ENCODE measurements around the gene PRKACG. TPM values are rescaled to one million over a fixed set of nuclear protein-coding genes. Genes with fewer than 3 reads are reported as not detected.
"Not testable (repeated sequence)": the region's sequence is repeated elsewhere in the genome, so short reads cannot be mapped to it uniquely, and the experiment has no call there.

The PRKACG gene
- total and polyA plus RNA-seq, 7 experiments from 2014 or later: not detected

DNA sequence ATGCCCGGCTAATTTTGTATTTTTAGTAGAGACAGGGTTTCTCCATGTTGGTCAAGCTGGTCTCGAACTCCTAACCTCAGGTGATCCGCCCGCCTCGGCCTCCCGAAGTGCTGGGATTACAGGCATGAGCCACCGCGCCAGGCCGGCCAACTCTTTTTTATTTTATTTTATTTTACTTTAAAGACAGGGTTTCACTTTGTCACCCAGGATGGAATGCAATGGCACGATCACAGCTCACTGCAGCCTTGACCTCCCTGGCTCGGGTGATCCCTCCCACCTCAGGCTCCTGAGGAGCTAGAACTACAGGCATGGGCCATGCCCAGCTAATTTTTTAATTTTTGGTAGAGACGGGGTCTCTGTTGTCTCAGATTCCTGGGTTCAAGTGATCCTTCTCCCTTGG is 37.0 kb upstream of the PRKACG start:
- H3K4me1 Mint-ChIP-seq; H3K27me3 Mint-ChIP-seq; H3K4me3 ChIP-seq (ENCODE audit: low read length); H3K27ac ChIP-seq (ENCODE audit: low read depth, low read length); ATAC-seq; H3K27me3 ChIP-seq (ENCODE audit: control insufficient read depth in 2 of 2, insufficient read depth in 2 of 2, low read length in 2 of 2); H3K4me3 Mint-ChIP-seq; POLR2A ChIA-PET; H3K9me3 Mint-ChIP-seq; DNase-seq; H3K27ac Mint-ChIP-seq; H3K9me3 ChIP-seq (ENCODE audit: control insufficient read depth in 2 of 3, low read length in 3 of 3); H3K4me1 ChIP-seq (ENCODE audit: control insufficient read depth in 2 of 2, insufficient read depth in 2 of 2, low read length in 2 of 2): not testable (repeated sequence)
- CTCF ChIA-PET: interaction anchor here (1.9 to 6.9 kb wide), 2 partner anchors 15 to 142 kb away, joined by 5 to 64 read pairs; no protein-coding TSS in a partner anchor
- H3K36me3 Mint-ChIP-seq: peaks cover 5 to 35% (median 17%) of the 10 kb centered on the region in 5 donors
- peaks cover 0 to 60% (median 17%) of the 10 kb centered on the region in 3 experiments for H3K36me3 ChIP-seq (ENCODE audit: control insufficient read depth in 2 of 3, insufficient read depth in 3 of 3, low read length in 3 of 3)
- intact Hi-C loops (cut with micrococcal nuclease): loop anchor here (5.0 to 10.0 kb wide), 3 partner anchors 71 to 494 kb away; no protein-coding TSS in a partner anchor

- intact Hi-C loops (cut with micrococcal nuclease): no loop called here
- Mint-ChIP-seq H3K4me1 (peaks cover 13 to 20% (median 14%) of the 10 kb centered on the region in 7 donors), H3K4me3 (peak overlapping the region in 1 of 10 donors; percentile 0), H3K27me3 (no peaks in the 10 kb centered on the region), H3K27ac (peak overlapping the region in 4 of 9 donors; percentile 4 to 43 (median 14)), H3K9me3 (no peaks in the 10 kb centered on the region), H3K36me3 (peaks cover 5 to 37% (median 16%) of the 10 kb centered on the region in 5 donors)
- H3K9me3 ChIP-seq (ENCODE audit: control insufficient read depth in 2 of 3, low read length in 3 of 3): no peaks in the 10 kb centered on the region
- no peak overlapping the region for H3K4me3 ChIP-seq (ENCODE audit: low read length)
- ATAC-seq (no peak), DNase-seq (no peak)
- peaks cover 0 to 61% (median 10%) of the 10 kb centered on the region in 3 experiments for H3K36me3 ChIP-seq (ENCODE audit: control insufficient read depth in 2 of 3, insufficient read depth in 3 of 3, low read length in 3 of 3)
- no peak overlapping the region for H3K27ac ChIP-seq (ENCODE audit: low read depth, low read length)
- POLR2A ChIA-PET: interaction anchor here (1.2 kb wide), 1 partner anchor 149 kb away, joined by 3 read pairs; no protein-coding TSS in a partner anchor
- H3K27me3 ChIP-seq (ENCODE audit: control insufficient read depth in 2 of 2, insufficient read depth in 2 of 2, low read length in 2 of 2): no peaks in the 10 kb centered on the region
- no peaks in the 10 kb centered on the region for H3K4me1 ChIP-seq (ENCODE audit: control insufficient read depth in 2 of 2, insufficient read depth in 2 of 2, low read length in 2 of 2)
- CTCF ChIA-PET: interaction anchor here (1.3 kb wide), 1 partner anchor 143 kb away, joined by 3 read pairs; no protein-coding TSS in a partner anchor
Observed at GRCh38 chr9:69049094-69049493, 35.2 kb upstream of the PRKACG start.

DNA sequence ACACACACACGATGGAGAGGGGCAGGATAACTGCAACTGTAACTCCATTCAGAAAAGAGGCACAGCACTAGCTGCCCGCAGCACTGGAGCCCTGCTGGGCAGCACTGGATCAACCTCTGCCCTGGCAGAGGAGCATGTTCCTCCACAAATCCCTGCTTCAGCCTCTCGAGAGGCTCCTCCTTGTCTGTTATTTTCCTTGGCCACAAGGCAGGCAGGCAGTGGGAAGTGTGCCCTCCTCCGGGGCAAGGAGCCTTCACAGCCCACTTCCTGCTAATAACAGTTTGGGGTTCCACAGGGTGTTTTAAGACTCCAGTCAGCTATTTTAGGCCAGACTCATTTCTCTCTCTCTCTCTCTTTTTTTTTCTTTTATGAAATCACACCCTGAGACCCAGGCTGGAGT is 33.5 kb upstream of the PRKACG start:
- DNase-seq (no peak), ATAC-seq (no peak)
- Histone ChIP-seq H3K27ac (ENCODE audit: low read depth, low read length) (no peak overlapping the region), H3K9me3 (ENCODE audit: control insufficient read depth in 2 of 3, low read length in 3 of 3) (no peaks in the 10 kb centered on the region), H3K36me3 (ENCODE audit: control insufficient read depth in 2 of 3, insufficient read depth in 3 of 3, low read length in 3 of 3) (peaks cover 0 to 54% (median 5%) of the 10 kb centered on the region in 3 experiments), H3K4me3 (ENCODE audit: low read length) (no peak overlapping the region), H3K27me3 (ENCODE audit: control insufficient read depth in 2 of 2, insufficient read depth in 2 of 2, low read length in 2 of 2) (no peaks in the 10 kb centered on the region), H3K4me1 (ENCODE audit: control insufficient read depth in 2 of 2, insufficient read depth in 2 of 2, low read length in 2 of 2) (no peaks in the 10 kb centered on the region)
- H3K4me3 Mint-ChIP-seq: no peak overlapping the region
- POLR2A ChIA-PET: no interaction called here
- H3K27ac Mint-ChIP-seq: peak overlapping the region in 3 of 9 donors; percentile 22 to 87 (median 54)
- H3K36me3 Mint-ChIP-seq: peaks cover 3 to 38% (median 10%) of the 10 kb centered on the region in 5 donors
- H3K9me3 Mint-ChIP-seq: no peaks in the 10 kb centered on the region
- H3K27me3 Mint-ChIP-seq: no peaks in the 10 kb centered on the region
- CTCF ChIA-PET: interaction anchor here (0.7 kb wide), 1 partner anchor 146 kb away, joined by 3 read pairs; no protein-coding TSS in a partner anchor
- peaks cover 24 to 34% (median 30%) of the 10 kb centered on the region in 7 donors for H3K4me1 Mint-ChIP-seq
- intact Hi-C loops (cut with micrococcal nuclease): no loop called here

GRCh38 chr9:69046723-69047122 is 32.8 kb upstream of the PRKACG start:
- Mint-ChIP-seq H3K4me3 (no peak overlapping the region), H3K9me3 (no peaks in the 10 kb centered on the region), H3K27ac (peak overlapping the region in 4 of 9 donors; percentile 22 to 87 (median 45)), H3K27me3 (no peaks in the 10 kb centered on the region), H3K36me3 (peaks cover 3 to 38% (median 10%) of the 10 kb centered on the region in 5 donors), H3K4me1 (peaks cover 24 to 39% (median 34%) of the 10 kb centered on the region in 7 donors)
- H3K9me3 ChIP-seq (ENCODE audit: control insufficient read depth in 2 of 3, low read length in 3 of 3): no peaks in the 10 kb centered on the region
- ChIA-PET POLR2A (no interaction called here), CTCF (interaction anchor here (0.7 kb wide), 1 partner anchor 147 kb away, joined by 3 read pairs; no protein-coding TSS in a partner anchor)
- no peak for ATAC-seq
- no peak overlapping the region for H3K27ac ChIP-seq (ENCODE audit: low read depth, low read length)
- peaks cover 0 to 54% (median 5%) of the 10 kb centered on the region in 3 experiments for H3K36me3 ChIP-seq (ENCODE audit: control insufficient read depth in 2 of 3, insufficient read depth in 3 of 3, low read length in 3 of 3)
- H3K4me1 ChIP-seq (ENCODE audit: control insufficient read depth in 2 of 2, insufficient read depth in 2 of 2, low read length in 2 of 2): no peaks in the 10 kb centered on the region
- no peak overlapping the region for H3K4me3 ChIP-seq (ENCODE audit: low read length)
- H3K27me3 ChIP-seq (ENCODE audit: control insufficient read depth in 2 of 2, insufficient read depth in 2 of 2, low read length in 2 of 2): no peaks in the 10 kb centered on the region
- no peak for DNase-seq
- intact Hi-C loops (cut with micrococcal nuclease): no loop called here

DNA sequence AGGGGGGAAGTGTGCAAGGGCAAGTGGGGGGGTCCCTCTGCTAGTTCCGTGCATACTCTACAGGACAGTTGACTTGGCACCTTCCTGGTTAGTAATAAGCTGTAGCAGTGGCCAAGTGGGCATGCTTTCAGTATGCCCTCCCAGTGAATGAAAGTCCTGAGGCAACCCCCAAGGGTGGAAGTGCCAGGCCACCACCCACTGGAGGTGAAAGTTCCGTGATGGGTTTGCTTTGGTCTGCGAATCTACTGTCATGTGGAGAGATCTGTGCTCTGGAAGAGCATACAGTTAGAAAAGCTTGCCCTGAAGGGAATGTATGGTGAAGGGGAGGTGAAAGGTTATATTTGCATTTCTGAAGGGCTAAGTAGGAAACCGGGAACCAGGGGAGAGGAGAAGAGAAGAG is 31.9 kb upstream of the PRKACG start:
- Mint-ChIP-seq H3K4me3 (no peak overlapping the region), H3K4me1 (peaks cover 27 to 44% (median 37%) of the 10 kb centered on the region in 7 donors), H3K36me3 (peaks cover 7 to 34% (median 15%) of the 10 kb centered on the region in 5 donors), H3K27ac (peak overlapping the region in 1 of 9 donors; percentile 34), H3K27me3 (no peaks in the 10 kb centered on the region), H3K9me3 (no peaks in the 10 kb centered on the region)
- POLR2A ChIA-PET: no interaction called here
- H3K27ac ChIP-seq (ENCODE audit: low read depth, low read length): no peak overlapping the region
- no peaks in the 10 kb centered on the region for H3K4me1 ChIP-seq (ENCODE audit: control insufficient read depth in 2 of 2, insufficient read depth in 2 of 2, low read length in 2 of 2)
- H3K9me3 ChIP-seq (ENCODE audit: control insufficient read depth in 2 of 3, low read length in 3 of 3): no peaks in the 10 kb centered on the region
- H3K27me3 ChIP-seq (ENCODE audit: control insufficient read depth in 2 of 2, insufficient read depth in 2 of 2, low read length in 2 of 2): no peaks in the 10 kb centered on the region
- H3K36me3 ChIP-seq (ENCODE audit: control insufficient read depth in 2 of 3, insufficient read depth in 3 of 3, low read length in 3 of 3): peaks cover 0 to 58% (median 5%) of the 10 kb centered on the region in 3 experiments
- CTCF ChIA-PET: no interaction called here
- ATAC-seq: no peak
- no peak for DNase-seq
- intact Hi-C loops (cut with micrococcal nuclease): no loop called here
- H3K4me3 ChIP-seq (ENCODE audit: low read length): no peak overlapping the region

GRCh38 chr9:69044240-69045219 is 30.6 kb upstream of the PRKACG start:
- H3K27ac Mint-ChIP-seq: peak overlapping the region in 6 of 9 donors; percentile 3 to 84 (median 60)
- no peak for ATAC-seq
- peaks cover 23 to 49% (median 40%) of the 10 kb centered on the region in 7 donors for H3K4me1 Mint-ChIP-seq
- peak overlapping the region in 1 of 10 donors; percentile 45 for H3K4me3 Mint-ChIP-seq
- H3K27me3 Mint-ChIP-seq: no peaks in the 10 kb centered on the region
- CTCF ChIA-PET: interaction anchor here (0.6 to 0.7 kb wide), 2 partner anchors 136 to 181 kb away, joined by 3 read pairs; no protein-coding TSS in a partner anchor
- Histone ChIP-seq H3K36me3 (ENCODE audit: control insufficient read depth in 2 of 3, insufficient read depth in 3 of 3, low read length in 3 of 3) (peaks cover 0 to 53% (median 5%) of the 10 kb centered on the region in 3 experiments), H3K9me3 (ENCODE audit: control insufficient read depth in 2 of 3, low read length in 3 of 3) (no peaks in the 10 kb centered on the region), H3K4me1 (ENCODE audit: control insufficient read depth in 2 of 2, insufficient read depth in 2 of 2, low read length in 2 of 2) (no peaks in the 10 kb centered on the region), H3K4me3 (ENCODE audit: low read length) (no peak overlapping the region), H3K27me3 (ENCODE audit: control insufficient read depth in 2 of 2, insufficient read depth in 2 of 2, low read length in 2 of 2) (no peaks in the 10 kb centered on the region), H3K27ac (ENCODE audit: low read depth, low read length) (no peak overlapping the region)
- intact Hi-C loops (cut with micrococcal nuclease): no loop called here
- H3K9me3 Mint-ChIP-seq: no peaks in the 10 kb centered on the region
- H3K36me3 Mint-ChIP-seq: peaks cover 7 to 34% (median 15%) of the 10 kb centered on the region in 5 donors
- no peak for DNase-seq
- POLR2A ChIA-PET: interaction anchor here (0.8 kb wide), 1 partner anchor 8 kb away, joined by 3 read pairs; no protein-coding TSS in a partner anchor

All from naive thymus-derived CD4-positive, alpha-beta T cell (primary cell).